SHP77 (cell line): ENCODE results near the gene C5orf46.

ENCODE experiments used
- DNase-seq, 2 experiments: peaks; one replicate each; lab custom pipeline; 2025; lab: John Stamatoyannopoulos, UW

C5orf46 gene

GRCh38 chr5:147858565-147858964, 47.8 kb downstream of the C5orf46 start:
- no peak for DNase-seq

GRCh38 chr5:147857302-147858129, 48.8 kb downstream of the C5orf46 start:
- DNase-seq: peak in 1 of 2 experiments; percentile 22

GRCh38 chr5:147856801-147857200, 49.5 kb downstream of the C5orf46 start:
- DNase-seq: no peak

- no peak for DNase-seq
Measured at GRCh38 chr5:147855774-147856069, 50.6 kb downstream of the C5orf46 start.

- no peak for DNase-seq
Measured at GRCh38 chr5:147854894-147855773, 51.2 kb downstream of the C5orf46 start.

- DNase-seq: no peak
Measured at GRCh38 chr5:147854331-147854730, 52.0 kb downstream of the C5orf46 start.

- no peak for DNase-seq
Measured at GRCh38 chr5:147853372-147853987, 52.9 kb downstream of the C5orf46 start.

GRCh38 chr5:147852365-147852764, 54.0 kb downstream of the C5orf46 start:
- no peak for DNase-seq

GRCh38 chr5:147851578-147851977, 54.8 kb downstream of the C5orf46 start:
- DNase-seq: no peak

GRCh38 chr5:147849226-147849625, 57.1 kb downstream of the C5orf46 start:
- DNase-seq: no peak

GRCh38 chr5:147845618-147846017, 60.7 kb downstream of the C5orf46 start:
- no peak for DNase-seq

GRCh38 chr5:147844846-147845245, 61.5 kb downstream of the C5orf46 start:
- no peak for DNase-seq

GRCh38 chr5:147842869-147843268, 63.5 kb downstream of the C5orf46 start:
- DNase-seq: no peak
